ENCODE results near the gene RECK. TPM values are rescaled to one million over a fixed set of nuclear protein-coding genes. Genes with fewer than 3 reads are reported as not detected.

The RECK gene
- total RNA-seq, 2 donors from 2014 or later: 20.1 to 30.3 TPM

- intact Hi-C loops (cut with DNase I): no loop called here
- DNase-seq (ENCODE audit: low spot score): no peak
Observed at GRCh38 chr9:36092509-36093215, 55.9 kb downstream of the RECK start.

DNA sequence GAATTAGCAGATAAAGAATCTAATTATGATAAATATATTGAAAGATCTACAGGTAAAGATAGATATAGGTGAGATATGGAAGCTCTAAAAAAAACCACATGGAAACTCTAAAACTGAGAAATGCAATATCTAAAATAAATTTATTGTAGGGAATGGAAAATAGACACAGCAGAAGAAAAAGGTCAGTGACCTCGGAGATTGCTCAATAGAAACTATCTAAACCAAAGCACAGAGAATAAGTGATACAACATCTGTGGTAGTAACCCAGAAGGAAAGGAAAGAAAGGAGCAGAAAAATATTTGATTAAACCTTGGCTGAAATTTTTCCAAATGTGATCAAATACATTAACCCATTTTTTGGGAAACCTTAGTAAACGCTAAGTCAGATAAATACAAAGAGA, 56.7 kb downstream of the RECK start:
- no peak for DNase-seq (ENCODE audit: low spot score)
- intact Hi-C loops (cut with DNase I): no loop called here

DNA sequence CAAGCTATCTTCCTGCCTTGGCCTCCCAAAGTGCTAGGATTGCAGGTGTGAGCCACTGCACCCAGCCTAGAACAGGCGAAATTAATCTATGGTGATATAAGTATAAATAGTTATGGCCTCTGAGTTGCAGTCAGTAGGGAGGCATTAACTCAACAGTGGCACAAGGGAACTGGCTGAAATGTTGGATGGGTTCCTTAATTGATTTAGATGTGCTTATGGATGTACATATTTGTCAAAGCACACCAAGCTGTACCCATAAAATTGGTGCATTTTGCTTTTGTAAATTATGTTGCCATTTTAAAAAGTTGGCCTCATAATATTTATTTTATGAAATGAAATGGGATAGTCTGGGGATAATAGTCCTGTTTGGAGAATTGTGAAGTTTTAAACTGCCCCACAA, 63.0 kb downstream of the RECK start:
- DNase-seq (ENCODE audit: low spot score): no peak
- intact Hi-C loops (cut with DNase I): no loop called here

- intact Hi-C loops (cut with DNase I): no loop called here
- no peak for DNase-seq (ENCODE audit: low spot score)
Observed at GRCh38 chr9:36100532-36100931, 63.8 kb downstream of the RECK start.

DNA sequence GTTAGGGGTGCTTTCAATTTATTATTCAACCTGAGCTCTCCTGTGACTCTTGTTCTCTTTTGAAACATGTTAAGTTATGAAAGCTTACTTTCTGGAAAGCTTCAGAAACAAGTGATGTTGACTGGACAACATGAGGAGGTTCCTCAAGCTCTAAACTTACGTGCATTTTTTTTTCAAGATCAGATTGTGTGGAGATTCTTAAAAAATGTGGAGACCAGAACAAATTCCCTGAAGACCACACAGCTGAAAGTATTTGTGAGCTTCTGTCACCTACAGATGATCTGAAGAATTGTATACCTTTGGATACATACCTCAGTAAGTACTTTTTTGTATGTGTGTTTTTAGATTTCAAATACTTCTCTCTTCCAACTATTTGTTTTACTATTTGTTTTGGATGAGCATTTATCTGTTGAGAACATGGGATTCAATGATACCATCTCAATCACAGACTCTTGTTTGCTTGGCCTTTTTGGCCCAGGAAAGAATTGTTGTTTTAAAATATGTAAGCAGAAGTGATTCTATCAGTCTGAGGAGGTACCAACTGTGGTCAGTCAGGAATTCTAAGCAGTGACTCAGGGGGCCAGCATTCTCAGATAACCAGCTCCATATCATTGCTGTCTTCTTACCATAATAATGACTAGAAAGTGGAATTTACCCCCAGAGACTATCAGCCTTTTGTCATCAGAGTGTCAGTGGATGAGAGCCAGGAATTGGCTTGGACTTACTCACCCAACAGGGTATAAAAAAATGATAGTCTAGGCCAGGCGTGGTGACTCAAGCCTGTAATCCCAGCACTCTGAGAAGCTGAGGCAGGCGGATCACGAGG, 65.4 kb downstream of the RECK start:
- intact Hi-C loops (cut with DNase I): loop anchor here in 1 of 2 donors (2.0 kb wide), 1 partner anchor 65 kb away; no protein-coding TSS in a partner anchor
- no peak for DNase-seq (ENCODE audit: low spot score)

GRCh38 chr9:36102742-36103495, 66.2 kb downstream of the RECK start:
- peak; percentile 94 for DNase-seq (ENCODE audit: low spot score)
- intact Hi-C loops (cut with DNase I): loop anchor here in 1 of 2 donors (2.0 kb wide), 1 partner anchor 64 kb away; no protein-coding TSS in a partner anchor

- DNase-seq (ENCODE audit: low spot score): no peak
- intact Hi-C loops (cut with DNase I): loop anchor here in 1 of 2 donors (5.0 kb wide), 1 partner anchor 1677 kb away; no protein-coding TSS in a partner anchor
Observed at GRCh38 chr9:36109071-36109470, 72.4 kb downstream of the RECK start.

DNA sequence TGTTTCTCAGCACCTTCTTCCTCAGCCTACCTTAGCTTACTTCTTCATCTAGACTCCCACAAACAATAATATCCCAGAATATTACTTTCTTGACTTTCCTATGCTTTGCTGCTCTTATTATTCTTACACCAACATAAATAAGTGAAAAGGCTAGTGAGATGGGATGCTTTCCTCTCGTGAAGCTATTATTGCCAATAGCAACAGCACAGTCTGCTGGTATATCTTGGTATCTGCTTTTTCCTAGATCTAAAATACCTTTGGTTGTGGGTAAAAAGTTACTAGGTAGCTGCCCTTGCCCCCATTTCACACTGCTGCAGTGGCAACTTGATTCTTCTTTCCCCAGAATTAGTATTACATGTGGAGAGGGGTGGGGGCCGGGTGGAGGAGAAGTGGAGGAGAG, 73.7 kb downstream of the RECK start:
- intact Hi-C loops (cut with DNase I): no loop called here
- DNase-seq (ENCODE audit: low spot score): no peak

- intact Hi-C loops (cut with DNase I): no loop called here
- DNase-seq (ENCODE audit: low spot score): no peak
Observed at GRCh38 chr9:36112516-36112915, 75.8 kb downstream of the RECK start.

GRCh38 chr9:36113999-36114398, 77.3 kb downstream of the RECK start:
- intact Hi-C loops (cut with DNase I): no loop called here

GRCh38 chr9:36116593-36116992, 79.9 kb downstream of the RECK start:
- no peak for DNase-seq (ENCODE audit: low spot score)
- intact Hi-C loops (cut with DNase I): no loop called here

More at GRCh38 chr9:36113999-36114398, 77.3 kb downstream of the RECK start:
- DNase-seq (ENCODE audit: low spot score): no peak

DNA sequence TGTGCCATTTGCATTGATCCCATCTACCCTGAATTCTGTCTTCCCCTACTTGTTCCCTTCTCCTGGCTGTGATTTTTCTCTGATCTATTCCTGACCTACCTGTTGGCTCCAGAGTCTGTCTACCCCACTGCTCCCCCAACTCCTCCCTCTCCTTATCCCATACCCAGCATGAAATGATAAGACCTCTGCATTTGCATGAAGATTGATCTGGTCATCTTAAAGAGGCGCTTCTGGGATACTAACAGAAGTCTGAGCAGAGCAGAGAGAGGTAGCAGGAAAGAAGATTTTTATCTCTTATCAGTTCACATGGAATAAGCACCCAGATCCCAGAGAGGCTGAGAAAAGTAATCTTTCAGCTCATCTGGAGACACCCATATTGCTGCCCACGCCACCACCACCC, 81.5 kb downstream of the RECK start:
- DNase-seq (ENCODE audit: low spot score): no peak
- intact Hi-C loops (cut with DNase I): no loop called here

GRCh38 chr9:36118706-36119105, 82.0 kb downstream of the RECK start:
- no peak for DNase-seq (ENCODE audit: low spot score)
- intact Hi-C loops (cut with DNase I): no loop called here

- intact Hi-C loops (cut with DNase I): no loop called here
- no peak for DNase-seq (ENCODE audit: low spot score)
Observed at GRCh38 chr9:36119476-36119875, 82.8 kb downstream of the RECK start.

- intact Hi-C loops (cut with DNase I): loop anchor here in 1 of 2 donors (5.0 kb wide), 1 partner anchor 148 kb away; no protein-coding TSS in a partner anchor
- DNase-seq (ENCODE audit: low spot score): no peak
Observed at GRCh38 chr9:36120705-36121104, 84.0 kb downstream of the RECK start.

DNA sequence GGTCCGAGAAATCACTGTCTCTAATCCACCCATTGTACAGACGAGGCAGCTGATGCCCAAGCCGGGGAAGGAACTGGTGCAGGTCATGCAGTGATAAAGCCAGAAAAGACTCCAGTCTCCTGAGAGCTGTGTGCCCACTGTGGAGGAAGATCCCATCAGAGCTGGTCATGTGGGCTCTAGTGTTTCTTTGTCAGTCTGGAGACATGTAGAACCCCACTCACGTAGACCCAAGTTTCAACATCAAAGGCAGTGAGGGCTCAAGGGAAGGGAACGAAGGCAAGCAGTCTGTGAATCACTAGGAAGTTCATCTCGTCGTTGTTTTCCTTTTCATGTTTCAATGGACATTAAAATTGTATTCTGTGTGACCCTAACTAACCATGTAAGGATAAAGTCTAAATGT, 85.3 kb downstream of the RECK start:
- DNase-seq (ENCODE audit: low spot score): no peak
- intact Hi-C loops (cut with DNase I): loop anchor here in 1 of 2 donors (5.0 kb wide), 1 partner anchor 150 kb away; no protein-coding TSS in a partner anchor

- intact Hi-C loops (cut with DNase I): loop anchor here in 1 of 2 donors (5.0 kb wide), 1 partner anchor 151 kb away; no protein-coding TSS in a partner anchor
- DNase-seq (ENCODE audit: low spot score): no peak
Observed at GRCh38 chr9:36123515-36123914, 86.8 kb downstream of the RECK start.

GRCh38 chr9:36125062-36125855, 88.5 kb downstream of the RECK start:
- intact Hi-C loops (cut with DNase I): no loop called here
- DNase-seq (ENCODE audit: low spot score): no peak

Measured in posterior vena cava (tissue), 2 donors.